Measurements from ENCODE around the gene TRIM17.

DNA sequence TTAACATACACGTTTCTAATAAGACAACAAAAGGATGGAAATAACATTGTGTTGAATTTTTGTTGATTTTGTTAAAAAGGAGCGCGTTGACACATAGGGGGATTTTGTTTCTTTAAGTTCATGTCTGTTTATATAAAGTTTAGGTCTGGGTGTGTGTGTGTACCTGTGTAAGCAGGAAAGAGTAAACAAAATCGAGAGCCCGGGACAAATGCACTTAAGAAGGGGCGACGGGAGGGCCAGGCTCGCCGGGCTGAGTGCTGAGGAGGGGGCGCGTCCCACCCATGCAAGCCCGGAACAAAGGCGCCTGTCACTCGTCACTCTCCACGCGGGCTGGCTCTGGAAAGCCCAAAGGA is 28.8 kb upstream of the TRIM17 start:
- TF ChIP-seq, protein P1, sequence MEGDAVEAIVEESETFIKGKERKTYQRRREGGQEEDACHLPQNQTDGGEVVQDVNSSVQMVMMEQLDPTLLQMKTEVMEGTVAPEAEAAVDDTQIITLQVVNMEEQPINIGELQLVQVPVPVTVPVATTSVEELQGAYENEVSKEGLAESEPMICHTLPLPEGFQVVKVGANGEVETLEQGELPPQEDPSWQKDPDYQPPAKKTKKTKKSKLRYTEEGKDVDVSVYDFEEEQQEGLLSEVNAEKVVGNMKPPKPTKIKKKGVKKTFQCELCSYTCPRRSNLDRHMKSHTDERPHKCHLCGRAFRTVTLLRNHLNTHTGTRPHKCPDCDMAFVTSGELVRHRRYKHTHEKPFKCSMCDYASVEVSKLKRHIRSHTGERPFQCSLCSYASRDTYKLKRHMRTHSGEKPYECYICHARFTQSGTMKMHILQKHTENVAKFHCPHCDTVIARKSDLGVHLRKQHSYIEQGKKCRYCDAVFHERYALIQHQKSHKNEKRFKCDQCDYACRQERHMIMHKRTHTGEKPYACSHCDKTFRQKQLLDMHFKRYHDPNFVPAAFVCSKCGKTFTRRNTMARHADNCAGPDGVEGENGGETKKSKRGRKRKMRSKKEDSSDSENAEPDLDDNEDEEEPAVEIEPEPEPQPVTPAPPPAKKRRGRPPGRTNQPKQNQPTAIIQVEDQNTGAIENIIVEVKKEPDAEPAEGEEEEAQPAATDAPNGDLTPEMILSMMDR (IDR thresholded peaks at IDR 0.05; ENCODE audit: low read length), result no peak
- TF ChIP-seq EZH2 (IDR thresholded peaks at IDR 0.05; ENCODE audit: borderline replicate concordance, low read length), result no peak
